Endothelial cell of umbilical vein (primary cell): ENCODE measurements around the gene DUSP15. TPM values are rescaled to one million over a fixed set of nuclear protein-coding genes. Genes with fewer than 3 reads are reported as not detected.

Source experiments
- BruUV-seq: library from RNA; stranded (reverse); fragments of 400-500 nt; replicated peaks from 2 replicates; lab custom pipeline; 2021; lab: Mats Ljungman, UMichigan
- CTCF ChIA-PET: fragments of 300-600, 350-600 bp; sonication (Branson Sonifier 250); formaldehyde crosslinking; loops from one replicate; lab custom pipeline; 2021; ENCODE audit warnings: antibody characterized with exemption, inconsistent platforms; lab: Charles Lee
- POLR2A ChIA-PET: fragments of 300-600, 350-600 bp; sonication (Branson Sonifier 250); formaldehyde crosslinking; loops from one replicate; lab custom pipeline; 2021; ENCODE audit warnings: antibody characterized with exemption, inconsistent platforms; lab: Charles Lee
- DNase-seq: peaks from one replicate; pipeline ENCODE4 v3.0.0-alpha.2; 2011; ENCODE audit warnings: low read depth, low spot score
- FAIRE-seq: peaks from 2 replicates; lab custom pipeline; 2011; peaks lifted over from hg19 to GRCh38; lab: Jason Lieb, UNC
- H2AFZ ChIP-seq: 2 replicates; pipeline ENCODE4 v1.6.0; 2012; ENCODE audit warnings: low read depth, low read length, control low read depth, inconsistent platforms
- H3K27ac ChIP-seq: 2 replicates; pipeline ENCODE4 v1.5.1; 2011; ENCODE audit warnings: low read depth, mild to moderate bottlenecking, control low read depth, low read length, moderate library complexity; ENCODE audit not compliant: insufficient read depth
- H3K27me3 ChIP-seq, 2 experiments: 2 replicates each; pipeline versions ENCODE4 v1.6.0 to v1.6.1; 2011; ENCODE audit warnings: low read length in 2 of 2, mixed read lengths in 1 of 2; ENCODE audit not compliant: control insufficient read depth in 2 of 2, insufficient read depth in 2 of 2
- H3K36me3 ChIP-seq, 2 experiments: 2 replicates in 1 of 2; 3 replicates in 1 of 2; pipeline ENCODE4 v1.5.1; 2011; ENCODE audit warnings: low read length in 2 of 2, mild to moderate bottlenecking in 1 of 2, moderate library complexity in 1 of 2; ENCODE audit not compliant: control insufficient read depth in 2 of 2, insufficient read depth in 2 of 2; ENCODE audit errors: extremely low read depth in 1 of 2
- H3K4me1 ChIP-seq: 3 replicates; pipeline ENCODE4 v1.5.1; 2011; ENCODE audit warnings: mild to moderate bottlenecking, low read length; ENCODE audit not compliant: control insufficient read depth, insufficient read depth; ENCODE audit errors: extremely low read depth
- H3K4me2 ChIP-seq: 2 replicates; pipeline ENCODE4 v1.6.1; 2011; ENCODE audit warnings: low read length, control low read depth, mixed read lengths; ENCODE audit not compliant: insufficient read depth
- H3K4me3 ChIP-seq, 3 experiments: fragments of 200-600 bp in 1 of 3; sonication (generic), shearing (Covaris generic) in 1 of 3; replicated peaks in 1 of 3; 2 replicates each; pipeline ENCODE4 v1.5.1; 2011 to 2016; ENCODE audit warnings: control low read depth in 3 of 3, low read length in 3 of 3, mild to moderate bottlenecking in 2 of 3, inconsistent platforms in 1 of 3, low read depth in 1 of 3, moderate library complexity in 1 of 3; ENCODE audit not compliant: insufficient read depth in 1 of 3
- H3K79me2 ChIP-seq: 2 replicates; pipeline ENCODE4 v1.6.0; 2012; ENCODE audit warnings: low read length, inconsistent platforms; ENCODE audit not compliant: control insufficient read depth, insufficient read depth
- H3K9ac ChIP-seq: replicated peaks from 2 replicates; pipeline ENCODE3; 2011; ENCODE audit warnings: low read length, control low read depth; ENCODE audit not compliant: insufficient read depth; ENCODE audit errors: extremely low read depth
- H3K9me1 ChIP-seq: replicated peaks from 3 replicates; pipeline ENCODE4 v1.6.0; 2011; ENCODE audit warnings: mild to moderate bottlenecking, low read length; ENCODE audit not compliant: control insufficient read depth, insufficient read depth; ENCODE audit errors: extremely low read depth
- H3K9me3 ChIP-seq: replicated peaks from 2 replicates; pipeline ENCODE4 v1.5.1; 2012; ENCODE audit warnings: low read length, inconsistent platforms; ENCODE audit not compliant: control insufficient read depth, insufficient read depth
- H4K20me1 ChIP-seq: replicated peaks from 2 replicates; pipeline ENCODE3; 2011; ENCODE audit warnings: mild to moderate bottlenecking, low read length; ENCODE audit not compliant: control insufficient read depth, insufficient read depth; ENCODE audit errors: extremely low read depth
- EZH2 ChIP-seq: IDR thresholded peaks from 2 replicates; pipeline ENCODE4 v1.6.1; 2012; ENCODE audit warnings: borderline replicate concordance, low read depth, mild to moderate bottlenecking, moderate library complexity, low read length, inconsistent platforms; ENCODE audit not compliant: severe bottlenecking
- FOS ChIP-seq: IDR thresholded peaks from 2 replicates; pipeline ENCODE4 v1.6.1; 2011; ENCODE audit warnings: mild to moderate bottlenecking, low read length, moderate library complexity, borderline replicate concordance; ENCODE audit not compliant: insufficient read depth
- GATA2 ChIP-seq: IDR thresholded peaks from 2 replicates; pipeline ENCODE4 v1.7.0; 2011; ENCODE audit warnings: low read depth, mild to moderate bottlenecking, moderate library complexity, mixed read lengths, low read length; ENCODE audit not compliant: insufficient read length, insufficient read depth
- POLR2A ChIP-seq: IDR thresholded peaks from 2 replicates; pipeline ENCODE4 v1.6.1; 2012; ENCODE audit warnings: low read depth, mild to moderate bottlenecking, control low read depth, low read length
- dilution Hi-C: fragments of 300-500 bp; cut with MboI; formaldehyde crosslinking; loops from one replicate; pipeline ENCODE4 v1.15.0; 2019; ENCODE audit warnings: low sequenced_read_pairs; ENCODE audit not compliant: extremely low pct_ligation_motif_present
- intact Hi-C: fragments of 100-400 bp; cut with micrococcal nuclease; formaldehyde crosslinking; loops from one replicate; pipeline ENCODE4 v1.10.0; 2022
- polyA plus RNA-seq, 4 experiments: library from polyadenylated mRNA; depleted of rRNA in 3 of 4; stranded (reverse) in 3 of 4; unstranded in 1 of 4; fragments of >200 nt; gene quantifications; 2 replicates each; pipeline versions ENCODE4 v1.2.1 to v1.2.3, GENCODE V29; 2011 to 2012; ENCODE audit warnings: missing spikeins in 1 of 4
- total RNA-seq: library from RNA; stranded (reverse); gene quantifications from 2 replicates; pipeline ENCODE4 v1.2.3, GENCODE V29; 2021
- TF ChIP-seq, protein P1 (sequence below): IDR thresholded peaks from 2 replicates; pipeline ENCODE4 v1.6.1; 2011; ENCODE audit not compliant: insufficient read depth, insufficient read length
- TF ChIP-seq, protein P2 (sequence below), 2 donors: IDR thresholded peaks; 1 replicate in 1 of 2; 2 replicates in 1 of 2; pipeline ENCODE4 v1.5.1; 2011; ENCODE audit warnings: low read length in 2 of 2, mild to moderate bottlenecking in 2 of 2, moderate library complexity in 2 of 2, control low read depth in 1 of 2, inconsistent platforms in 1 of 2, low read depth in 1 of 2; ENCODE audit not compliant: insufficient read depth in 1 of 2; ENCODE audit errors: extremely low read depth in 1 of 2

DUSP15 gene
- total and polyA plus RNA-seq, 2 donors (not counting 3 experiments of a cell fraction or from before 2014, with no cell fraction given), result 0.33 TPM; not detected in 1

DNA sequence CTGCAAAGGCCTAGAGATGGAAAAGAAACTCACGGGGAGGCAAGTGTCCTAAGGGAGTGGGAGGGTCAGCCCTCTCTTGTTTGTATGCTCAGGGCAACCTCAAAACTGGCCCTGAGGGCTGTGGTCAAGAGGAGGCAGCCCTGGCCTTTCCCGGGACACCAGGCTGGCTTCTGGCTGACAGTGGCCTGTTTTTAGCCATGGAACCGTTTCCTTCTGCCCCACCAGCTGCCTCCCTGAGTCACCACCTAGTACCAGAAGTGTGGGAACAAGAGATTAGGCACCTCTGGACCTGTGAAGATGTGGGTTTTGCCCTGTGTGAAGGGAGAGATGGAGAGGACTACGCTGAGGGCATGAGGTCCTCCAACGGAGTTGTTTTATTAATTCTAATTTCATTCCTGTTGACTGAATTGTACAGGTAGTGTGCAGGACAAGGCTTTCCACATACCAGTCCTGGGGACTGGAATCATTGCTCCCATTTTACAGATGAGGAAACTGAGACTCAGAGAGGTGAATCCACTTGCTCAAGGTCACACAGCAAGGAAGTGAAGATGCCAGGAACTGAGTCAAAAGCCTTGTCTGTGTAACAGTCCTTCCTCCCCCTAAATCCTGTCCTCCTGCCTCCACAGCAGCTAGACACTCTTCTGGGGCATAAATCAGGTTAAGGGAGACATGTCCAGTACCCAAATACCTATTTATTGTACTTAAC, 30.4 kb downstream of the DUSP15 start:
- Histone ChIP-seq H3K27me3 (no peaks in the 10 kb centered on the region), H2AFZ (no peak overlapping the region), H3K36me3 (no peaks in the 10 kb centered on the region), H3K9me1 (no peaks in the 10 kb centered on the region), H3K79me2 (no peaks in the 10 kb centered on the region), H3K9me3 (no peaks in the 10 kb centered on the region), H3K4me1 (peaks cover 55% of the 10 kb centered on the region), H3K27ac (no peak overlapping the region), H4K20me1 (no peaks in the 10 kb centered on the region), H3K4me2 (no peak overlapping the region), H3K4me3 (no peak overlapping the region), H3K9ac (no peak overlapping the region)
- intact Hi-C loops (no loop called here), dilution Hi-C loops (no loop called here)
- BruUV-seq, result no TSS peak
- FAIRE-seq, result no peak
- DNase-seq, result peak; percentile 28
- ChIA-PET CTCF (interaction anchor here (7.6 to 25.3 kb wide), 2 partner anchors 10 to 17 kb away, joined by 82 to 619 read pairs; partner anchors contain the start of gene FOXS1), POLR2A (no interaction called here)
- TF ChIP-seq, protein P1, sequence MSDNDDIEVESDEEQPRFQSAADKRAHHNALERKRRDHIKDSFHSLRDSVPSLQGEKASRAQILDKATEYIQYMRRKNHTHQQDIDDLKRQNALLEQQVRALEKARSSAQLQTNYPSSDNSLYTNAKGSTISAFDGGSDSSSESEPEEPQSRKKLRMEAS, result no peak
- TF ChIP-seq GATA2 (peak; percentile 29), FOS (no peak), EZH2 (no peak), POLR2A (no peak)
- TF ChIP-seq, protein P2, sequence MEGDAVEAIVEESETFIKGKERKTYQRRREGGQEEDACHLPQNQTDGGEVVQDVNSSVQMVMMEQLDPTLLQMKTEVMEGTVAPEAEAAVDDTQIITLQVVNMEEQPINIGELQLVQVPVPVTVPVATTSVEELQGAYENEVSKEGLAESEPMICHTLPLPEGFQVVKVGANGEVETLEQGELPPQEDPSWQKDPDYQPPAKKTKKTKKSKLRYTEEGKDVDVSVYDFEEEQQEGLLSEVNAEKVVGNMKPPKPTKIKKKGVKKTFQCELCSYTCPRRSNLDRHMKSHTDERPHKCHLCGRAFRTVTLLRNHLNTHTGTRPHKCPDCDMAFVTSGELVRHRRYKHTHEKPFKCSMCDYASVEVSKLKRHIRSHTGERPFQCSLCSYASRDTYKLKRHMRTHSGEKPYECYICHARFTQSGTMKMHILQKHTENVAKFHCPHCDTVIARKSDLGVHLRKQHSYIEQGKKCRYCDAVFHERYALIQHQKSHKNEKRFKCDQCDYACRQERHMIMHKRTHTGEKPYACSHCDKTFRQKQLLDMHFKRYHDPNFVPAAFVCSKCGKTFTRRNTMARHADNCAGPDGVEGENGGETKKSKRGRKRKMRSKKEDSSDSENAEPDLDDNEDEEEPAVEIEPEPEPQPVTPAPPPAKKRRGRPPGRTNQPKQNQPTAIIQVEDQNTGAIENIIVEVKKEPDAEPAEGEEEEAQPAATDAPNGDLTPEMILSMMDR (IDR thresholded peaks at IDR 0.05; ENCODE audit: extremely low read depth in 1 of 2, insufficient read depth in 1 of 2, low read depth in 1 of 2, low read length in 2 of 2), result no peak
